Stimulated activated CD8-positive, alpha-beta memory T cell treated with anti-CD3 and anti-CD28 coated beads, Interleukin-4, amount 100 ng/mL, for 1 hour (primary cell): ENCODE results near the gene DUOX2.
"Not testable (repeated sequence)": the region's sequence is repeated elsewhere in the genome, so short reads cannot be mapped to it uniquely, and the experiment has no call there.

Source experiments
- DNase-seq, 2 donors: peaks; one replicate each; pipeline ENCODE4 v3.0.0-alpha.2; 2020; ENCODE audit warnings: low read depth in 2 of 2, low spot score in 1 of 2

Gene DUOX2

GRCh38 chr15:45120081-45120972, 6.4 kb upstream of the DUOX2 start:
- no peak for DNase-seq

- DNase-seq, result no peak
Observed at GRCh38 chr15:45118996-45119395, 5.0 kb upstream of the DUOX2 start.

GRCh38 chr15:45118131-45118588, 4.2 kb upstream of the DUOX2 start:
- peak; percentile 59 to 60 for DNase-seq

- no peak for DNase-seq
Observed at GRCh38 chr15:45117308-45118130, 3.5 kb upstream of the DUOX2 start.

GRCh38 chr15:45116482-45117307, 2.7 kb upstream of the DUOX2 start:
- DNase-seq, result no peak

GRCh38 chr15:45116006-45116481, 2.1 kb upstream of the DUOX2 start:
- DNase-seq, result no peak

- DNase-seq, result no peak
Observed at GRCh38 chr15:45115312-45115820, 1.4 kb upstream of the DUOX2 start.

GRCh38 chr15:45114751-45115085, 746 bp upstream of the DUOX2 start:
- DNase-seq, result no peak

- DNase-seq, result no peak
Observed at GRCh38 chr15:45113380-45113990, 487 bp downstream of the DUOX2 start.

- DNase-seq, result no peak
Observed at GRCh38 chr15:45112591-45113379, 1.2 kb downstream of the DUOX2 start.

GRCh38 chr15:45112143-45112590, 1.8 kb downstream of the DUOX2 start:
- no peak for DNase-seq

GRCh38 chr15:45111390-45112142, 2.4 kb downstream of the DUOX2 start:
- no peak for DNase-seq

GRCh38 chr15:45110256-45110820, 3.6 kb downstream of the DUOX2 start:
- no peak for DNase-seq

GRCh38 chr15:45107941-45108630, 5.9 kb downstream of the DUOX2 start:
- DNase-seq, result no peak

GRCh38 chr15:45106002-45106790, 7.8 kb downstream of the DUOX2 start:
- no peak for DNase-seq

- no peak for DNase-seq
Observed at GRCh38 chr15:45105586-45105985, 8.4 kb downstream of the DUOX2 start.

GRCh38 chr15:45104170-45104569, 9.8 kb downstream of the DUOX2 start:
- not testable (repeated sequence) for DNase-seq
